Measurements from ENCODE around the gene HGS. TPM values are rescaled to one million over a fixed set of nuclear protein-coding genes. Genes with fewer than 3 reads are reported as not detected.

HGS gene
- total RNA-seq, 2 donors from 2014 or later = 114 to 130 TPM

DNA sequence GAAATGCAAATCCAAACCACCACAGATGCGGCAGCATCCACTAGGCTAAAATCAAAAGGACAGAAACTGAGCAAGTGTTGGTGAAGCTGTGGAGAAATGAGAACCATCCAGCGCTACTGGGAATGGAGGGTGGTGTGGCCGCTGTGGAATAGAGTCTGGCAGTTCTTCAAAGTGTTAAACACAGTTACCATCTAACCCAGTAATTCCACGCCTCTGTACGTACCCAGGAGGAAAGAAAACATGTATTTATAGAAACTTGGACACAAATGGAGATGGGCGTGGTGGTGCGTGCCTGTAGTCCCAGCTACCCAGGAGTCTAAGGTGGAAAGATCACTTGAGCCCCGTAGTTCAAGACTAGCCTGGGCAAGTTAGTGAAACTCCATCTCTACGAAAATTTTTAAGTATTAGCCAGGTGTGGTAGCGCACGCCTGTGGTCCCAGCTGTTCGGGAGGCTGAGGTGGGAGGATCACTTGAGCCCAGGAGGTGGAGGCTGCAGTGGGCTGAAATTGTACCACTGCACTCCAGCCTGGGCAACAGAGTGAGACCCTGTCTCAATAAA is 39.9 kb downstream of the HGS start:
- no peaks in the 10 kb centered on the region for H3K9me3 ChIP-seq (ENCODE audit: control insufficient read depth, low read length)
- no peak overlapping the region for H3K27ac ChIP-seq (ENCODE audit: low read depth, low read length)
- Mint-ChIP-seq H3K4me3 (no peak overlapping the region), H3K9me3 (no peaks in the 10 kb centered on the region), H3K27ac (no peak overlapping the region), H3K36me3 (ENCODE audit: low read depth) (no peaks in the 10 kb centered on the region), H3K27me3 (ENCODE audit: insufficient read depth) (no peaks in the 10 kb centered on the region), H3K4me1 (peaks cover 6% of the 10 kb centered on the region)
- H3K4me3 ChIP-seq (ENCODE audit: low read length) = no peak overlapping the region
- no peak for DNase-seq
- H3K4me1 ChIP-seq (ENCODE audit: control insufficient read depth, insufficient read depth, low read length) = no peaks in the 10 kb centered on the region
- TF ChIP-seq, protein P1, sequence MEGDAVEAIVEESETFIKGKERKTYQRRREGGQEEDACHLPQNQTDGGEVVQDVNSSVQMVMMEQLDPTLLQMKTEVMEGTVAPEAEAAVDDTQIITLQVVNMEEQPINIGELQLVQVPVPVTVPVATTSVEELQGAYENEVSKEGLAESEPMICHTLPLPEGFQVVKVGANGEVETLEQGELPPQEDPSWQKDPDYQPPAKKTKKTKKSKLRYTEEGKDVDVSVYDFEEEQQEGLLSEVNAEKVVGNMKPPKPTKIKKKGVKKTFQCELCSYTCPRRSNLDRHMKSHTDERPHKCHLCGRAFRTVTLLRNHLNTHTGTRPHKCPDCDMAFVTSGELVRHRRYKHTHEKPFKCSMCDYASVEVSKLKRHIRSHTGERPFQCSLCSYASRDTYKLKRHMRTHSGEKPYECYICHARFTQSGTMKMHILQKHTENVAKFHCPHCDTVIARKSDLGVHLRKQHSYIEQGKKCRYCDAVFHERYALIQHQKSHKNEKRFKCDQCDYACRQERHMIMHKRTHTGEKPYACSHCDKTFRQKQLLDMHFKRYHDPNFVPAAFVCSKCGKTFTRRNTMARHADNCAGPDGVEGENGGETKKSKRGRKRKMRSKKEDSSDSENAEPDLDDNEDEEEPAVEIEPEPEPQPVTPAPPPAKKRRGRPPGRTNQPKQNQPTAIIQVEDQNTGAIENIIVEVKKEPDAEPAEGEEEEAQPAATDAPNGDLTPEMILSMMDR (conservative IDR thresholded peaks at IDR 0.05) = no peak
- no peaks in the 10 kb centered on the region for H3K27me3 ChIP-seq (ENCODE audit: control insufficient read depth, insufficient read depth, low read length, poor library complexity, severe bottlenecking)
- no peaks in the 10 kb centered on the region for H3K36me3 ChIP-seq (ENCODE audit: control insufficient read depth, insufficient read depth, low read length)
- H3K9ac ChIP-seq (ENCODE audit: extremely low read depth, low read length, poor library complexity, severe bottlenecking) = no peak overlapping the region
- WGBS, 2 experiments (ENCODE audit: insufficient coverage in 1 of 2, insufficient read length in 1 of 2) = 93 to 94% methylated on average over 11 to 12 of the region's 12 CpGs

DNA sequence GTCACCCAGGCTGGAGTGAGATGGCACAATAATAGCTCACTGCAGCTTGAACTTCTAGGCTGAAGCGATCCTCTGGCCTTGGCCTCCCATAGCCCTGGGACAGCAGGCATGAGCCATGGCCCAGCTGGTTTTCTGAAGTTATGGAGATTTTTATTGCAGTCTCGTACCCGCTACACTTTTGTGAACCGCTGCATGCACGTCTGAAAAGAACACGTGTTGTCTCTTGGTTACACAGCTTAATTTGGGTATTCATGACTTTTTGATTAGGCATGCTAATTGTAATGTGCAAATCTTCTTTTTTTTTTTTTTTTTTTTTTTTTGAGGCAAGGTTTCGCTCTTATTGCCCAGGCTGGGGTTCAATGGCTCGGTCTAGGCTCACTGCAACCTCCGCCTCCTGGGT is 41.6 kb downstream of the HGS start:
- H3K36me3 Mint-ChIP-seq (ENCODE audit: low read depth) = no peaks in the 10 kb centered on the region
- H3K27me3 ChIP-seq (ENCODE audit: control insufficient read depth, insufficient read depth, low read length, poor library complexity, severe bottlenecking) = no peaks in the 10 kb centered on the region

DNA sequence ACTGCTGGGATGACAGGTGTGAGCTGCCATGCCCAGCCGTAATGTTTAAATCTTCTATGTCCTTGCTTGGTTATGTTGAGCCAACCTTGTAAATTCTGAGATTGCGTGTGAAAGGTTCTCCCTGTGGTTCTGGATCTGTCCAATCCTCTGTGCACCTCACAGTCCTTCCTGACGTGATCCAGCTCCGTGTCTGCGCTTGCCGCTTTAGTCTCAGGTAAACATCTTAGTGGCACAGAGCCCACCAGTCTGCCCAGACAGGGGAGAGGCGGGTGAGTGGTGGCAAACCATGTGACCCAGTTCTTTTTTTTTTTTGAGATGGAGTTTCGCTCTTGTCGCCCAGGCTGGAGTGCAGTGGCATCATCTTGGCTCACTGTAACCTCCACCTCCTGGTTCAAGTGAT is 42.2 kb downstream of the HGS start:
- Histone ChIP-seq H3K9me3 (ENCODE audit: control insufficient read depth, low read length) (no peaks in the 10 kb centered on the region), H3K9ac (ENCODE audit: extremely low read depth, low read length, poor library complexity, severe bottlenecking) (no peak overlapping the region), H3K27me3 (ENCODE audit: control insufficient read depth, insufficient read depth, low read length, poor library complexity, severe bottlenecking) (no peaks in the 10 kb centered on the region), H3K27ac (ENCODE audit: low read depth, low read length) (no peak overlapping the region), H3K4me3 (ENCODE audit: low read length) (no peak overlapping the region), H3K36me3 (ENCODE audit: control insufficient read depth, insufficient read depth, low read length) (no peaks in the 10 kb centered on the region), H3K4me1 (ENCODE audit: control insufficient read depth, insufficient read depth, low read length) (no peaks in the 10 kb centered on the region)
- Mint-ChIP-seq H3K9me3 (no peaks in the 10 kb centered on the region), H3K27me3 (ENCODE audit: insufficient read depth) (no peaks in the 10 kb centered on the region), H3K4me3 (no peak overlapping the region), H3K36me3 (ENCODE audit: low read depth) (no peaks in the 10 kb centered on the region), H3K4me1 (peaks cover 6% of the 10 kb centered on the region), H3K27ac (no peak overlapping the region)
- no peak for DNase-seq
- WGBS, 2 experiments (ENCODE audit: insufficient coverage in 1 of 2, insufficient read length in 1 of 2) = 89 to 93% methylated on average over 7 to 9 of the region's 9 CpGs
- TF ChIP-seq, protein P1 (conservative IDR thresholded peaks at IDR 0.05) = no peak

More for the DNA sequence above, 41.6 kb downstream of the HGS start:
- Histone ChIP-seq H3K27ac (ENCODE audit: low read depth, low read length) (no peak overlapping the region), H3K4me3 (ENCODE audit: low read length) (no peak overlapping the region), H3K9ac (ENCODE audit: extremely low read depth, low read length, poor library complexity, severe bottlenecking) (no peak overlapping the region), H3K36me3 (ENCODE audit: control insufficient read depth, insufficient read depth, low read length) (no peaks in the 10 kb centered on the region), H3K9me3 (ENCODE audit: control insufficient read depth, low read length) (no peaks in the 10 kb centered on the region), H3K4me1 (ENCODE audit: control insufficient read depth, insufficient read depth, low read length) (no peaks in the 10 kb centered on the region)
- Mint-ChIP-seq H3K9me3 (no peaks in the 10 kb centered on the region), H3K4me1 (peaks cover 6% of the 10 kb centered on the region), H3K27me3 (ENCODE audit: insufficient read depth) (no peaks in the 10 kb centered on the region), H3K4me3 (no peak overlapping the region), H3K27ac (no peak overlapping the region)
- no peak for DNase-seq
- WGBS, 2 experiments (ENCODE audit: insufficient coverage in 1 of 2, insufficient read length in 1 of 2) = 88 to 92% methylated on average over 7 to 9 of the region's 9 CpGs
- TF ChIP-seq, protein P1 (conservative IDR thresholded peaks at IDR 0.05) = no peak
